Esophagus muscularis mucosa (tissue), 4 donors: ENCODE results near the gene TRERF1. TPM values are rescaled to one million over a fixed set of nuclear protein-coding genes. Genes with fewer than 3 reads are reported as not detected.

Experiments used
- DNase-seq: peaks from one replicate; pipeline ENCODE4 v3.0.0-alpha.2; 2017; ENCODE audit errors: extremely low spot score
- H3K27ac ChIP-seq, 4 donors: fragments of 200-600 bp; sonication (generic); replicated peaks in 1 of 4; 1 replicate in 3 of 4; 2 replicates in 1 of 4; pipeline ENCODE4 v1.5.1; 2016 to 2019; ENCODE audit warnings: mild to moderate bottlenecking in 1 of 4
- H3K27me3 ChIP-seq, 4 donors: fragments of 200-600 bp; sonication (generic); one replicate each; pipeline versions ENCODE4 v1.5.1 to v1.6.0; 2016 to 2019
- H3K36me3 ChIP-seq, 4 donors: fragments of 200-600 bp; sonication (generic); one replicate each; pipeline ENCODE4 v1.5.1; 2016 to 2019
- H3K4me1 ChIP-seq, 4 donors: fragments of 200-600 bp; sonication (generic); one replicate each; pipeline ENCODE4 v1.5.1; 2016 to 2019
- H3K4me3 ChIP-seq, 4 donors: fragments of 200-600 bp; sonication (generic); 1 replicate in 2 of 4; 2 replicates in 2 of 4; pipeline ENCODE4 v1.5.1; 2016 to 2019; ENCODE audit warnings: mild to moderate bottlenecking in 4 of 4, moderate library complexity in 1 of 4
- H3K9me3 ChIP-seq, 4 donors: fragments of 200-600 bp; sonication (generic); 1 replicate in 3 of 4; 2 replicates in 1 of 4; pipeline ENCODE4 v1.5.1; 2016 to 2019
- CTCF ChIP-seq, 3 experiments: fragments of 200-600 bp in 2 of 3; fragments of 450-650 bp in 1 of 3; sonication (generic) in 2 of 3; IDR thresholded peaks; one replicate each; pipeline ENCODE4 v1.5.1; 2017 to 2019; ENCODE audit warnings: antibody characterized with exemption in 3 of 3, mild to moderate bottlenecking in 2 of 3, moderate library complexity in 1 of 3
- EP300 ChIP-seq: sonication (generic); formaldehyde crosslinking; IDR thresholded peaks from one replicate; pipeline ENCODE4 v1.6.1; 2017; ENCODE audit warnings: antibody characterized with exemption
- POLR2A ChIP-seq: fragments of 450-650 bp; IDR thresholded peaks from one replicate; pipeline ENCODE4 v1.6.1; 2017; ENCODE audit warnings: antibody characterized with exemption, moderate library complexity, mild to moderate bottlenecking, low read depth
- POLR2AphosphoS5 ChIP-seq, 2 donors: sonication (generic); formaldehyde crosslinking; IDR thresholded peaks; one replicate each; pipeline ENCODE4 v1.6.1; 2017; ENCODE audit warnings: antibody characterized with exemption in 2 of 2
- WGBS: methylation state at CpG from one replicate; pipeline ENCODE4 v1.1.5; 2018; 5-methylcytosine and 5-hydroxymethylcytosine counted together
- intact Hi-C: fragments of 100-400 bp; cut with DNase I; formaldehyde crosslinking; loops from one replicate; pipeline ENCODE4 v1.15.1; 2023
- total RNA-seq, 4 donors: library from RNA; depleted of rRNA; stranded (reverse); fragments of >200 nt; gene quantifications; one replicate each; pipeline versions ENCODE4 v1.1.0 to v1.2.1, GENCODE V29; 2016

Gene TRERF1
- total RNA-seq, 4 donors from 2014 or later: 4.6 to 8.6 (median 6.4) TPM

DNA sequence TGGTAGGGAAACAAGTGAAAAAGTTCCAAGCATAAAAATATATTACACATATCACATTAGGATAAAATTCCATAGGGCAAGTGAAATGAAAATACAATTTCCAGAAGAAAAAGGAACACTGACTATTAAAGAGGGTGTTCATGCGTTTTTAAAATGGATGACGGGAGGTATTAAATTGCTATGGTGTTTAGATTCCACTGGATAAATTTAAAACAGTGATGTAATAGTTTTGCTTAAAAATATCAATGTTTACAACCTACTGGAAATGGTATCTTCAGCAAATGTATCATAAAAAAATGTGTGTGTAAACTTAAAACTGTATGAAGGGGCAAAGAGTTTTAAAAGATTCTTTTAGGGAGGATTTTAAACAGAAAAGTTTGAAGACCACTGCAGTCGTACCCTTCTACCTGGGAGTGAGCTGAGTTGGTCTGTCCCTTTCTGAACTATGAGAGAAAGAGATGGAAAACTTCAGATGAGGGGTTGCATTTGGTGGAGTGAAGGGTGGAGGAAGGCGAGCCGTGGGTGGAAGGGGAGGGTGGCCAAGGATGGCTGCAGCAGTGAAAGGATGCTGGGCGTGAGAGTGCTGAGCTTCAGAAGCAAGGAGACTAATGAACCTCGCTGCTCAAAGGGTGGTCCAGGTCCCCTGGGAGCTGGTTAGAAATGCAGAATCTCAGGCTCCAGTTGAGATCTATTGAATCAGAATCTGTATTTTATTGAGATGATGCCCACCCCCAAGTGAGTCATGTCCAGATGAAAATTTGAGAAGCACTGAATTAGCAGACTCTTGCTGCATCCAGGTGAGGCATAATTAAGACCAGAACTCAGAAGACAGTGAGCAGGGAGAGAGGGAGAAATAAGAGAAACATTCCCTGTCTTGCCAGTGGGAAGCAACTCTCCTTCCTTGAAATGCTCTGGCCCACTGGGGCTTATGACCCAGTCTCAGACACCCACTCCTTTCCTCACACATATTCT is 179.6 kb downstream of the TRERF1 start:
- H3K36me3 ChIP-seq: peaks cover 6 to 27% (median 17%) of the 10 kb centered on the region in 4 donors
- H3K27me3 ChIP-seq: no peaks in the 10 kb centered on the region
- H3K9me3 ChIP-seq: no peaks in the 10 kb centered on the region
- H3K27ac ChIP-seq: no peak overlapping the region
- no peak for TF ChIP-seq EP300
- TF ChIP-seq POLR2A: no peak
- no peak for TF ChIP-seq POLR2AphosphoS5 (IDR thresholded peaks at IDR 0.05)
- no peak for TF ChIP-seq CTCF (IDR thresholded peaks at IDR 0.05)
- no peak for DNase-seq
- H3K4me1 ChIP-seq: peaks cover 11 to 26% (median 24%) of the 10 kb centered on the region in 4 donors
- H3K4me3 ChIP-seq: no peak overlapping the region
- WGBS: 46% methylated on average over 7 of the region's 7 CpGs
- intact Hi-C loops: no loop called here

DNA sequence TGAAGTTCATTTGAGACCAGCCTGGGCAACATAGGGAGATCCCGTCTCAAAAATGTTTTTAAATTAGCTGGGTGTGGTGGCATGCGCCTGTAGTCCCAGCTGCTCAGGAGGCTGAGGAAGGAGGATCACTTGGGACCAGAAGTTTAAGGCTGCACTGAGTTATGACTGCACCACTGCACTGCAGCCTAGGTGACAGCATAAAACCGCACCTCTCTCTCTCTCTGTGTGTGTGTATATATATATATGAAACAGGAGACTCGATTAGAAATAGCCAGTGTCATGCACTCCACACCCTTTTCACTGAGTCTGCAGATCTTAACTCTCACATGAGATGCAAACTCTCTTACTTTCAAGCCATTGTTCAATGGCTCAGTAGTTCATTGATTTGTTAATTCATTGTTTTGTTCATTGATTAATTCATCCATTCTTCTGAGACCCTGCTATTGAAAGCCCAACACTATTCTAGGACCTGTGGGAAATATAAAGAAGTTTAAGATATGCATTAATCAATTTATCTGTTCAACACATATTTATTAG is 181.7 kb downstream of the TRERF1 start:
- H3K9me3 ChIP-seq: no peaks in the 10 kb centered on the region
- no peak for DNase-seq
- TF ChIP-seq CTCF (IDR thresholded peaks at IDR 0.05) (no peak), EP300 (no peak), POLR2AphosphoS5 (IDR thresholded peaks at IDR 0.05) (no peak), POLR2A (no peak)
- WGBS: 93% methylated on average over 4 of the region's 4 CpGs
- no peak overlapping the region for H3K4me3 ChIP-seq
- no peaks in the 10 kb centered on the region for H3K27me3 ChIP-seq
- peaks cover 0 to 11% (median 10%) of the 10 kb centered on the region in 4 donors for H3K4me1 ChIP-seq
- H3K27ac ChIP-seq: no peak overlapping the region
- intact Hi-C loops: loop anchor here (10.0 kb wide), 1 partner anchor 185 kb away; the partner anchor contains the start of gene TRERF1
- peaks cover 6 to 27% (median 17%) of the 10 kb centered on the region in 4 donors for H3K36me3 ChIP-seq

DNA sequence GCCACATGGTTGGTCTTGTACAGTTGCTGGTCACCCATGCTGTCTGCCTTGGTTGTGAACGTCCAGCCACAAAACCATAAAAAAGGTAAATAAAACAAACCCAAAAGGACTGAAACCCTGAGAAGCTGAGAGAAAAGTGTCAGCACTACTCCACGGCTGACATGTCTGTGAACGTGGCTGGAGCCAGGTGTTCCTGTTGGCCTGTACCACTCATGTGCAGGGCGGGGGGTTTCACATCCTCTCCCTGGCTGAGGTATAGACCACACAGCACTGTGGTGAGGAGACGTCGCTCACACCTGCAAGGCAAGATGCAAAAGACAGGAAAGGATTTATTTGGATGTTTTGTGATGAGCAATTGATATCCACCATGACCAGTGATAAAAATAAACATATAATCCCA is 182.2 kb downstream of the TRERF1 start:
- no peaks in the 10 kb centered on the region for H3K9me3 ChIP-seq
- H3K27ac ChIP-seq: no peak overlapping the region
- no peak for TF ChIP-seq POLR2AphosphoS5 (IDR thresholded peaks at IDR 0.05)
- TF ChIP-seq POLR2A: no peak
- TF ChIP-seq EP300: no peak
- TF ChIP-seq CTCF (IDR thresholded peaks at IDR 0.05): no peak
- H3K27me3 ChIP-seq: no peaks in the 10 kb centered on the region
- no peak overlapping the region for H3K4me3 ChIP-seq
- H3K4me1 ChIP-seq: peaks cover under 1 to 14% (median 11%) of the 10 kb centered on the region in 4 donors
- 87% methylated on average over 6 of the region's 6 CpGs for WGBS
- no peak for DNase-seq
- intact Hi-C loops: loop anchor here (10.0 kb wide), 1 partner anchor 185 kb away; the partner anchor contains the start of gene TRERF1
- peaks cover 6 to 27% (median 17%) of the 10 kb centered on the region in 4 donors for H3K36me3 ChIP-seq

DNA sequence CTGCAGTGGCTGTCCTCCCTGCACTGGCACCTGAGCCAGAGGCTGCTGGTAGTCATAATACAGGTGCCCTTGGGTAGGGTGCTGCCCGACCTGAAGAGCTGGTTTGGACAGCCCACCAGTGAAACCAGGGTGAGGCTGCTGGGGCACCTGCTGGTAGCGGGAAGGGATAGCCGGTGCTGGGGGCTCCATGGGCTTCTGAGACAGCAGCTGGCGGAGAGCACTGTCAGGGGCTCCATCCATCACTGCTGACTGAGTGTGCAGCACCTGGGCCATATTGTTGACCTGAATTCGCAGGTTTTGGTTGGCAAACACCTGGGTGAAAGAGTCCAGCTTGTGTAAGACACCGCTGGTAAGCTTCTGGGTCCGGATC is 182.9 kb downstream of the TRERF1 start:
- 94% methylated on average over 3 of the region's 7 CpGs for WGBS
- DNase-seq: no peak
- no peaks in the 10 kb centered on the region for H3K27me3 ChIP-seq
- no peaks in the 10 kb centered on the region for H3K9me3 ChIP-seq
- H3K27ac ChIP-seq: no peak overlapping the region
- H3K4me1 ChIP-seq: peaks cover 5 to 19% (median 17%) of the 10 kb centered on the region in 4 donors
- intact Hi-C loops: loop anchor here (10.0 kb wide), 1 partner anchor 186 kb away; the partner anchor contains the start of gene TRERF1
- H3K4me3 ChIP-seq: no peak overlapping the region
- TF ChIP-seq CTCF (IDR thresholded peaks at IDR 0.05) (no peak), POLR2A (no peak), POLR2AphosphoS5 (IDR thresholded peaks at IDR 0.05) (no peak), EP300 (no peak)
- H3K36me3 ChIP-seq: peaks cover 6 to 27% (median 17%) of the 10 kb centered on the region in 4 donors
